H1 (cell line): ENCODE data around the gene NCAPG2. TPM values are rescaled to one million over a fixed set of nuclear protein-coding genes. Genes with fewer than 3 reads are reported as not detected.

Experiments used
- BRCA1 ChIP-seq: IDR thresholded peaks from 2 replicates; pipeline ENCODE4 v1.6.1; 2012; ENCODE audit warnings: low read depth, low read length, improper control_type of control experiment
- CBX8 ChIP-seq: fragments of 300-800, 300-1000 bp; sonication (generic); IDR thresholded peaks from 2 replicates; pipeline ENCODE4 v1.7.1; 2016; ENCODE audit warnings: low read depth, low read length, borderline replicate concordance
- GTF2F1 ChIP-seq: IDR thresholded peaks from 2 replicates; pipeline ENCODE4 v1.6.1; 2012; ENCODE audit warnings: low read depth, low read length, improper control_type of control experiment, borderline replicate concordance
- KDM4A ChIP-seq: IDR thresholded peaks from one replicate; pipeline ENCODE4 v1.7.1; 2012; ENCODE audit warnings: low read depth, mild to moderate bottlenecking, moderate library complexity, low read length, inconsistent platforms; ENCODE audit not compliant: severe bottlenecking
- SP1 ChIP-seq: IDR thresholded peaks from 2 replicates; pipeline ENCODE4 v1.6.1; 2011; ENCODE audit warnings: low read depth, low read length
- SP4 ChIP-seq: IDR thresholded peaks from 2 replicates; pipeline ENCODE4 v1.6.1; 2012; ENCODE audit warnings: low read length, inconsistent platforms
- TCF12 ChIP-seq: IDR thresholded peaks from 2 replicates; pipeline ENCODE4 v1.6.1; 2011; ENCODE audit warnings: low read depth, mild to moderate bottlenecking, low read length
- polyA plus RNA-seq, 7 experiments: library from polyadenylated mRNA; depleted of rRNA in 3 of 7; stranded (reverse) in 5 of 7; unstranded in 2 of 7; fragments of >200 nt in 5 of 7; fragments of 200-250 nt in 2 of 7; gene quantifications; 1 replicate in 5 of 7; 2 replicates in 1 of 7; 4 replicates in 1 of 7; pipeline versions ENCODE4 v1.2.1 to v1.2.3, GENCODE V29; 2011 to 2013; ENCODE audit warnings: missing spikeins in 2 of 7, mixed read lengths in 2 of 7
- total RNA-seq: library from RNA; stranded (reverse); fragmentation: NEBNext Ultra II Directional; extraction: Animal tissue kit (Norgen Biotek cat#: 25700); gene quantifications from 2 replicates; pipeline ENCODE4 v1.2.1, GENCODE V29; 2021

NCAPG2 gene
- total and polyA plus RNA-seq, 2 of the 8 experiments (the other 6 are each of a cell fraction or from before 2014, with no cell fraction given) = 49.9 to 119 TPM

- TF ChIP-seq GTF2F1 (no peak), SP1 (no peak), SP4 (no peak), BRCA1 (no peak), TCF12 (no peak), KDM4A (no peak), CBX8 (no peak)
Observed at GRCh38 chr7:158706710-158707590, 2.3 kb upstream of the NCAPG2 start (continued).
